HEK293 (cell line): ENCODE data around the gene DIP2C.

ENCODE experiments used
- CTCF ChIA-PET: fragments of 350-600 bp; formaldehyde crosslinking; extraction: SDS; loops from one replicate; lab custom pipeline; 2021; ENCODE audit warnings: antibody characterized with exemption; lab: Yijun Ruan, JAX
- POLR2A ChIA-PET: fragments of 300-600 bp; formaldehyde crosslinking; extraction: SDS; loops from one replicate; lab custom pipeline; 2020; ENCODE audit warnings: antibody characterized with exemption, inconsistent platforms; lab: Yijun Ruan, JAX
- H3K27ac ChIP-seq: fragments of 200-500 bp; sonication (Bioruptor generic); 2 replicates; pipeline ENCODE4 v1.5.1; 2014; ENCODE audit warnings: low read depth, low read length, control low read depth, inconsistent platforms; ENCODE audit errors: extremely low read depth
- H3K36me3 ChIP-seq, 2 experiments: fragments of 200-500 bp in 1 of 2; sonication (Bioruptor generic) in 1 of 2; 1 replicate in 1 of 2; 2 replicates in 1 of 2; pipeline ENCODE4 v1.5.1; 2014 to 2017; ENCODE audit warnings: inconsistent platforms in 2 of 2, low read length in 2 of 2; ENCODE audit not compliant: control insufficient read depth in 2 of 2, insufficient read depth in 1 of 2
- H3K4me1 ChIP-seq: fragments of 200-500 bp; sonication (Bioruptor generic); 2 replicates; pipeline ENCODE4 v1.5.1; 2014; ENCODE audit warnings: mild to moderate bottlenecking, low read length, inconsistent platforms; ENCODE audit not compliant: control insufficient read depth, insufficient read depth
- H3K4me3 ChIP-seq: 2 replicates; pipeline ENCODE4 v1.5.1; 2011; ENCODE audit warnings: low read depth, mild to moderate bottlenecking, control low read depth, low read length, moderate library complexity
- H3K9me3 ChIP-seq: fragments of 200-500 bp; sonication (Bioruptor generic); 2 replicates; pipeline ENCODE4 v1.5.1; 2014; ENCODE audit warnings: low read depth, low read length, inconsistent platforms; ENCODE audit not compliant: control insufficient read depth, insufficient read depth
- INSM2 ChIP-seq: fragments of 450-650 bp; formaldehyde crosslinking; IDR thresholded peaks from 2 replicates; pipeline ENCODE4 v1.5.1; 2016; ENCODE audit warnings: missing biosample characterization, missing genetic modification characterization
- MEIS1 ChIP-seq: sonication (generic); formaldehyde crosslinking; IDR thresholded peaks from 2 replicates; pipeline ENCODE4 v1.8.1; 2022; ENCODE audit warnings: missing genetic modification reagents, mild to moderate bottlenecking, borderline replicate concordance
- PRDM10 ChIP-seq: fragments of 450-650 bp; formaldehyde crosslinking; IDR thresholded peaks from 2 replicates; pipeline ENCODE4 v1.5.1; 2016; ENCODE audit warnings: missing biosample characterization, missing genetic modification characterization
- SP3 ChIP-seq: fragments of 450-650 bp; formaldehyde crosslinking; IDR thresholded peaks from 2 replicates; pipeline ENCODE4 v1.5.1; 2016; ENCODE audit warnings: missing biosample characterization, missing genetic modification characterization
- ZFP69B ChIP-seq: fragments of 450-650 bp; formaldehyde crosslinking; IDR thresholded peaks from 2 replicates; pipeline ENCODE4 v1.5.1; 2016; ENCODE audit warnings: missing biosample characterization, missing genetic modification characterization
- ZNF121 ChIP-seq: fragments of 450-650 bp; formaldehyde crosslinking; IDR thresholded peaks from 2 replicates; pipeline ENCODE4 v1.5.1; 2016; ENCODE audit warnings: missing biosample characterization, missing genetic modification characterization
- ZNF16 ChIP-seq: fragments of 450-650 bp; formaldehyde crosslinking; IDR thresholded peaks from 2 replicates; pipeline ENCODE4 v1.5.1; 2016; ENCODE audit warnings: low read depth, missing biosample characterization, missing genetic modification characterization
- ZNF211 ChIP-seq: fragments of 450-650 bp; formaldehyde crosslinking; IDR thresholded peaks from 2 replicates; pipeline ENCODE4 v1.5.1; 2016; ENCODE audit warnings: low read depth, missing biosample characterization, missing genetic modification characterization
- ZNF311 ChIP-seq: fragments of 450-650 bp; formaldehyde crosslinking; IDR thresholded peaks from 2 replicates; pipeline ENCODE4 v1.5.1; 2017; ENCODE audit warnings: missing biosample characterization, missing genetic modification characterization, borderline replicate concordance
- ZNF501 ChIP-seq: fragments of 450-650 bp; formaldehyde crosslinking; IDR thresholded peaks from 2 replicates; pipeline ENCODE4 v1.5.1; 2016; ENCODE audit warnings: missing biosample characterization, missing genetic modification characterization
- ZNF624 ChIP-seq: fragments of 450-650 bp; formaldehyde crosslinking; IDR thresholded peaks from 2 replicates; pipeline ENCODE4 v1.5.1; 2017; ENCODE audit warnings: missing biosample characterization, missing genetic modification characterization
- ZSCAN5A ChIP-seq: fragments of 450-650 bp; formaldehyde crosslinking; IDR thresholded peaks from 2 replicates; pipeline ENCODE4 v1.5.1; 2016; ENCODE audit warnings: missing biosample characterization, missing genetic modification characterization
- TF ChIP-seq, protein P1 (sequence below): fragments of 450-650 bp; formaldehyde crosslinking; IDR thresholded peaks from 2 replicates; pipeline ENCODE4 v1.5.1; 2016; ENCODE audit warnings: missing biosample characterization, missing genetic modification characterization

The DIP2C gene

DNA sequence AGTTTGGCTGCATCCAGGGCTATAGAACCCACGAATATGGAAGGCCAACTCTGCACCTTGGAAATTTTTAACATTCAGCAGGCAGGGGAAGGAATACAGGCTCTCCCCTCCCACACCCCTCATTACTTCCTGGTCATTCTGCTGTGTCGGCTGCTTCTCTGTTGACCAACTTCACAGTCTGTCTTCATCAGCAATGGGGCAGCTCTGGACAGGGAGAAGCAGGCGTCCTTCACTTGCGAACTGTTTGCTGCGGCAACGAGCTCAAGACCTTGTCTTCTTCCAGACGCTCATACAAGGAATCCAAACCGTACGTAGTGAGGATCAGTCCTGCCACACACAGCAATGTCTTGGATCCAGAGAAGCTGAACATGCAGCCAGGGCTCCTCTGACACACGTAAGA lies 192.2 kb downstream of the DIP2C start:
- Histone ChIP-seq H3K36me3 (no peaks in the 10 kb centered on the region), H3K27ac (no peak overlapping the region), H3K4me1 (peaks cover 6% of the 10 kb centered on the region; the same call in 1 of the 2 replicates), H3K4me3 (no peak overlapping the region), H3K9me3 (no peaks in the 10 kb centered on the region)
- TF ChIP-seq ZNF211 (tag by site-specific recombination) = no peak
- TF ChIP-seq, protein P1, sequence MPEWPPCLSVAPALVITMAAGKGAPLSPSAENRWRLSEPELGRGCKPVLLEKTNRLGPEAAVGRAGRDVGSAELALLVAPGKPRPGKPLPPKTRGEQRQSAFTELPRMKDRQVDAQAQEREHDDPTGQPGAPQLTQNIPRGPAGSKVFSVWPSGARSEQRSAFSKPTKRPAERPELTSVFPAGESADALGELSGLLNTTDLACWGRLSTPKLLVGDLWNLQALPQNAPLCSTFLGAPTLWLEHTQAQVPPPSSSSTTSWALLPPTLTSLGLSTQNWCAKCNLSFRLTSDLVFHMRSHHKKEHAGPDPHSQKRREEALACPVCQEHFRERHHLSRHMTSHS = no peak
- no peak for TF ChIP-seq MEIS1
- no peak for TF ChIP-seq ZFP69B (tag by site-specific recombination)
- TF ChIP-seq SP3 (tag by site-specific recombination) = no peak
- no peak for TF ChIP-seq ZNF16
- no peak for TF ChIP-seq PRDM10 (tag by site-specific recombination)
- no peak for TF ChIP-seq INSM2 (tag by site-specific recombination)
- ChIA-PET POLR2A (no interaction called here), CTCF (interaction anchor here (1.2 to 1.8 kb wide), 2 partner anchors 13 to 15 kb away, joined by 4 read pairs; no protein-coding TSS in a partner anchor)

DNA sequence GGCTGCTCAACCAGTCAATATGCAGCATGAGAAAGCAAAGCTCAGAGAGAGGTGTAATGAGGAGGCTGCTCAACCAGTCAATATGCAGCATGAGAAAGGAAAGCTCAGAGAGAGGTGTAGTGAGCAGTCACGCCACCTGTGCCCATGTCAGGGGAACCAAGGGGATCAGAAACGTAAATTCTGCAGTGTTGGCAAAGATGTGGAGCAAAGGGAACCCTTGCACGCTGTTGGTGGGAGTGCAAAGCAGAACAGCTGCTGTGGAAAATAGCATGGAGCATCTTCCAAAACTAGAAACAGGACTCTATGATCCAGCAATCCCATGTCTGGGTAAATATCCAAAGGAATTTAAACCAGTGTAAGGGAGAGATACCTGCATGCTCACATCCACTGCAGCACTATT lies 194.9 kb downstream of the DIP2C start:
- ChIA-PET CTCF (interaction anchor here (1.0 kb wide), 1 partner anchor 12 kb away, joined by 3 read pairs; no protein-coding TSS in a partner anchor), POLR2A (no interaction called here)
- TF ChIP-seq PRDM10 (tag by site-specific recombination) = no peak
- TF ChIP-seq ZNF121 (tag by site-specific recombination) = no peak
- TF ChIP-seq ZNF311 = no peak
- no peak for TF ChIP-seq ZSCAN5A (tag by site-specific recombination)
- no peak for TF ChIP-seq ZNF624
- TF ChIP-seq ZNF501 (tag by site-specific recombination) = no peak
- Histone ChIP-seq H3K9me3 (no peaks in the 10 kb centered on the region), H3K36me3 (no peaks in the 10 kb centered on the region), H3K4me3 (no peak overlapping the region), H3K27ac (no peak overlapping the region), H3K4me1 (no peaks in the 10 kb centered on the region)
